ENCODE data around the gene ZNF608. TPM values are rescaled to one million over a fixed set of nuclear protein-coding genes. Genes with fewer than 3 reads are reported as not detected.

ZNF608 gene
- total RNA-seq, 1 donor from 2014 or later, result 35.0 TPM

GRCh38 chr5:124698770-124699169 is 47.7 kb downstream of the ZNF608 start:
- H3K27me3 Mint-ChIP-seq (ENCODE audit: low read depth), result no peaks in the 10 kb centered on the region
- peaks cover 4% of the 10 kb centered on the region for H3K9me3 Mint-ChIP-seq
- H3K27ac Mint-ChIP-seq, result peak overlapping the region; percentile 53
- TF ChIP-seq CTCF (IDR thresholded peaks at IDR 0.05; ENCODE audit: unreplicated experiment), result no peak
- H3K36me3 Mint-ChIP-seq, result peaks cover 10% of the 10 kb centered on the region
- no peak overlapping the region for H3K4me3 Mint-ChIP-seq
- peaks cover 71% of the 10 kb centered on the region for H3K4me1 Mint-ChIP-seq
- DNase-seq (ENCODE audit: low spot score in 2 of 2, unreplicated experiment in 2 of 2), result no peak

GRCh38 chr5:124697933-124698591 is 48.4 kb downstream of the ZNF608 start:
- peaks cover 4% of the 10 kb centered on the region for H3K9me3 Mint-ChIP-seq
- H3K27me3 Mint-ChIP-seq (ENCODE audit: low read depth), result no peaks in the 10 kb centered on the region
- no peak for TF ChIP-seq CTCF (IDR thresholded peaks at IDR 0.05; ENCODE audit: unreplicated experiment)
- peak overlapping the region; percentile 79 for H3K27ac Mint-ChIP-seq
- H3K4me3 Mint-ChIP-seq, result no peak overlapping the region
- DNase-seq (ENCODE audit: low spot score in 2 of 2, unreplicated experiment in 2 of 2), result no peak
- H3K36me3 Mint-ChIP-seq, result peaks cover 10% of the 10 kb centered on the region
- H3K4me1 Mint-ChIP-seq, result peaks cover 65% of the 10 kb centered on the region

GRCh38 chr5:124697501-124697900 is 48.9 kb downstream of the ZNF608 start:
- H3K9me3 Mint-ChIP-seq, result peaks cover 4% of the 10 kb centered on the region
- H3K36me3 Mint-ChIP-seq, result peaks cover 10% of the 10 kb centered on the region
- H3K27me3 Mint-ChIP-seq (ENCODE audit: low read depth), result no peaks in the 10 kb centered on the region
- H3K4me1 Mint-ChIP-seq, result peaks cover 64% of the 10 kb centered on the region
- H3K4me3 Mint-ChIP-seq, result no peak overlapping the region
- H3K27ac Mint-ChIP-seq, result peak overlapping the region; percentile 79
- no peak for TF ChIP-seq CTCF (IDR thresholded peaks at IDR 0.05; ENCODE audit: unreplicated experiment)
- DNase-seq (ENCODE audit: low spot score in 2 of 2, unreplicated experiment in 2 of 2), result no peak

- Mint-ChIP-seq H3K4me3 (no peak overlapping the region), H3K27ac (no peak overlapping the region), H3K4me1 (peaks cover 62% of the 10 kb centered on the region), H3K27me3 (ENCODE audit: low read depth) (no peaks in the 10 kb centered on the region), H3K9me3 (peaks cover 4% of the 10 kb centered on the region), H3K36me3 (peaks cover 10% of the 10 kb centered on the region)
- DNase-seq (ENCODE audit: low spot score in 2 of 2, unreplicated experiment in 2 of 2), result no peak
- TF ChIP-seq CTCF (IDR thresholded peaks at IDR 0.05; ENCODE audit: unreplicated experiment), result no peak
Measured at GRCh38 chr5:124696898-124697297, 49.5 kb downstream of the ZNF608 start.

All from mesothelial cell of epicardium (in vitro differentiated cells).